WERI-Rb-1 (cell line): ENCODE data around the gene UBP1.

ENCODE experiments used
- DNase-seq: peaks from one replicate; pipeline ENCODE4 v3.0.0-alpha.2; 2020
- H3K27ac ChIP-seq: fragments of 250-450 bp; sonication (Bioruptor Pico); 2 replicates; pipeline ENCODE4 v1.5.1; 2020; ENCODE audit warnings: mild to moderate bottlenecking, moderate library complexity
- H3K27me3 ChIP-seq: fragments of 250-450 bp; sonication (Bioruptor Pico); 2 replicates; pipeline ENCODE4 v1.5.1; 2021; ENCODE audit warnings: mild to moderate bottlenecking, low read depth, moderate library complexity; ENCODE audit not compliant: insufficient read depth, severe bottlenecking
- H3K36me3 ChIP-seq: fragments of 250-450 bp; sonication (Bioruptor Pico); 2 replicates; pipeline ENCODE4 v1.5.1; 2020; ENCODE audit warnings: mild to moderate bottlenecking, moderate library complexity
- H3K4me3 ChIP-seq: 2 replicates; pipeline ENCODE4 v1.5.1; 2011; ENCODE audit warnings: low read depth, mild to moderate bottlenecking, control low read depth, low read length
- H3K9me3 ChIP-seq: fragments of 250-450 bp; sonication (Bioruptor Pico); 2 replicates; pipeline ENCODE4 v1.5.1; 2021; ENCODE audit warnings: mild to moderate bottlenecking, moderate library complexity; ENCODE audit not compliant: severe bottlenecking
- TF ChIP-seq, protein P1 (sequence below): IDR thresholded peaks from 2 replicates; pipeline ENCODE4 v1.5.1; 2011; ENCODE audit warnings: low read depth, mild to moderate bottlenecking, control low read depth, inconsistent platforms, low read length

The UBP1 gene, protein sequence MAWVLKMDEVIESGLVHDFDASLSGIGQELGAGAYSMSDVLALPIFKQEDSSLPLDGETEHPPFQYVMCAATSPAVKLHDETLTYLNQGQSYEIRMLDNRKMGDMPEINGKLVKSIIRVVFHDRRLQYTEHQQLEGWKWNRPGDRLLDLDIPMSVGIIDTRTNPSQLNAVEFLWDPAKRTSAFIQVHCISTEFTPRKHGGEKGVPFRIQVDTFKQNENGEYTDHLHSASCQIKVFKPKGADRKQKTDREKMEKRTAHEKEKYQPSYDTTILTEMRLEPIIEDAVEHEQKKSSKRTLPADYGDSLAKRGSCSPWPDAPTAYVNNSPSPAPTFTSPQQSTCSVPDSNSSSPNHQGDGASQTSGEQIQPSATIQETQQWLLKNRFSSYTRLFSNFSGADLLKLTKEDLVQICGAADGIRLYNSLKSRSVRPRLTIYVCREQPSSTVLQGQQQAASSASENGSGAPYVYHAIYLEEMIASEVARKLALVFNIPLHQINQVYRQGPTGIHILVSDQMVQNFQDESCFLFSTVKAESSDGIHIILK

GRCh38 chr3:33440328-33441224 is at the start of gene UBP1:
UBP1 (minus strand) TSS chr3:33440405; CDS start chr3:33439848, 557 bp downstream.
- peak within 1 kb of the TSS; percentile 98 for H3K4me3 ChIP-seq
- no peaks in the 10 kb centered on the region for H3K9me3 ChIP-seq
- H3K27me3 ChIP-seq = no peaks in the 10 kb centered on the region
- DNase-seq = peak; percentile 99
- TF ChIP-seq, protein P1, sequence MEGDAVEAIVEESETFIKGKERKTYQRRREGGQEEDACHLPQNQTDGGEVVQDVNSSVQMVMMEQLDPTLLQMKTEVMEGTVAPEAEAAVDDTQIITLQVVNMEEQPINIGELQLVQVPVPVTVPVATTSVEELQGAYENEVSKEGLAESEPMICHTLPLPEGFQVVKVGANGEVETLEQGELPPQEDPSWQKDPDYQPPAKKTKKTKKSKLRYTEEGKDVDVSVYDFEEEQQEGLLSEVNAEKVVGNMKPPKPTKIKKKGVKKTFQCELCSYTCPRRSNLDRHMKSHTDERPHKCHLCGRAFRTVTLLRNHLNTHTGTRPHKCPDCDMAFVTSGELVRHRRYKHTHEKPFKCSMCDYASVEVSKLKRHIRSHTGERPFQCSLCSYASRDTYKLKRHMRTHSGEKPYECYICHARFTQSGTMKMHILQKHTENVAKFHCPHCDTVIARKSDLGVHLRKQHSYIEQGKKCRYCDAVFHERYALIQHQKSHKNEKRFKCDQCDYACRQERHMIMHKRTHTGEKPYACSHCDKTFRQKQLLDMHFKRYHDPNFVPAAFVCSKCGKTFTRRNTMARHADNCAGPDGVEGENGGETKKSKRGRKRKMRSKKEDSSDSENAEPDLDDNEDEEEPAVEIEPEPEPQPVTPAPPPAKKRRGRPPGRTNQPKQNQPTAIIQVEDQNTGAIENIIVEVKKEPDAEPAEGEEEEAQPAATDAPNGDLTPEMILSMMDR = no peak
- peak within 1 kb of the TSS; percentile 94 for H3K27ac ChIP-seq
- H3K36me3 ChIP-seq = peaks cover 4% of the 10 kb centered on the region

GRCh38 chr3:33488683-33489082 is 48.5 kb upstream of the UBP1 start:
- Histone ChIP-seq H3K27me3 (no peaks in the 10 kb centered on the region), H3K4me3 (no peak overlapping the region), H3K27ac (no peak overlapping the region), H3K36me3 (no peaks in the 10 kb centered on the region), H3K9me3 (no peaks in the 10 kb centered on the region)
- TF ChIP-seq, protein P1 = no peak
- no peak for DNase-seq

GRCh38 chr3:33488246-33488645 is 48.0 kb upstream of the UBP1 start:
- TF ChIP-seq, protein P1 = no peak
- H3K36me3 ChIP-seq = no peaks in the 10 kb centered on the region
- no peaks in the 10 kb centered on the region for H3K9me3 ChIP-seq
- H3K27ac ChIP-seq = no peak overlapping the region
- DNase-seq = no peak
- H3K27me3 ChIP-seq = no peaks in the 10 kb centered on the region
- no peak overlapping the region for H3K4me3 ChIP-seq

GRCh38 chr3:33482111-33482521 is 41.9 kb upstream of the UBP1 start:
- TF ChIP-seq, protein P1 = no peak
- Histone ChIP-seq H3K27ac (no peak overlapping the region), H3K9me3 (peaks cover 9% of the 10 kb centered on the region), H3K36me3 (no peaks in the 10 kb centered on the region), H3K4me3 (no peak overlapping the region), H3K27me3 (no peaks in the 10 kb centered on the region)
- DNase-seq = no peak

DNA sequence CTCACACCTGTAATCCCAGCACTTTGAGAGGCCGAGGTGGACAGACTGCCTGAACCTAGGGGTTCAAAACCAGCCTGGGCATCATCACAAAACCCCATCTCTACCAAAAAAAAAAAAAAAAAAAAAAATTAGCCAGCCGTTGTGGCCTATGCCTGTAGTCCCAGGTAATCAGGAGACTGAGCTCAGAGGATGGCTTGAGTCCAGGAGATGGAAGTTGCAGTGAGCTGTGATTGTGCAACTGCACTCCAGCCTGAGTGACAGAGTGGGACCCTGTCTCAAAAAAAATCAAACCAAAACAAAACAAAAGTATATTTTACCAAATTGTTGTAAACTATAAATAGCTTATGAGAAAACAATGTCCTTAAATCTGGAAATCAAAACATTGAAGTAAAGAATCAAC is 34.7 kb upstream of the UBP1 start:
- Histone ChIP-seq H3K27me3 (no peaks in the 10 kb centered on the region), H3K27ac (no peak overlapping the region), H3K36me3 (no peaks in the 10 kb centered on the region), H3K4me3 (no peak overlapping the region), H3K9me3 (no peaks in the 10 kb centered on the region)
- no peak for DNase-seq
- TF ChIP-seq, protein P1 = no peak
